Measurements from ENCODE around the gene AHCTF1. TPM values are rescaled to one million over a fixed set of nuclear protein-coding genes. Genes with fewer than 3 reads are reported as not detected.

The AHCTF1 gene
- total RNA-seq, 1 experiment from 2014 or later = 42.3 TPM

GRCh38 chr1:246923900-246924299 lies 7.8 kb downstream of the AHCTF1 start:
- no TSS peak for BruUV-seq (replicated peaks)
- Histone ChIP-seq H3K9me3 (no peaks in the 10 kb centered on the region), H3K27me3 (replicated peaks; ENCODE audit: control insufficient read depth, insufficient read depth, low read length) (no peaks in the 10 kb centered on the region), H3K4me3 (ENCODE audit: low read depth, low read length) (no peak overlapping the region), H3K36me3 (ENCODE audit: control insufficient read depth, insufficient read depth, low read length) (peaks cover 2% of the 10 kb centered on the region), H3K4me1 (peaks cover 10% of the 10 kb centered on the region)
- Mint-ChIP-seq H3K27ac (ENCODE audit: unreplicated experiment) (no peak overlapping the region), H3K4me1 (ENCODE audit: low read depth, unreplicated experiment) (peaks cover 11% of the 10 kb centered on the region), H3K27me3 (ENCODE audit: insufficient read depth, unreplicated experiment) (no peaks in the 10 kb centered on the region), H3K4me3 (ENCODE audit: unreplicated experiment) (no peak overlapping the region), H3K36me3 (ENCODE audit: insufficient read depth, unreplicated experiment) (peaks cover 47% of the 10 kb centered on the region), H3K9me3 (ENCODE audit: unreplicated experiment) (no peaks in the 10 kb centered on the region)
- DNase-seq = no peak
- POLR2A ChIA-PET = no interaction called here
- intact Hi-C loops (cut with micrococcal nuclease; ENCODE audit: unreplicated experiment) = no loop called here
- no peak for TF ChIP-seq CTCF (IDR thresholded peaks at IDR 0.05; ENCODE audit: insufficient read depth in 1 of 2, low read depth in 1 of 2, low read length in 1 of 2, severe bottlenecking in 1 of 2, unreplicated experiment in 1 of 2)
- CTCF ChIA-PET = no interaction called here

GRCh38 chr1:246923482-246923881 lies 8.3 kb downstream of the AHCTF1 start:
- POLR2A ChIA-PET = no interaction called here
- BruUV-seq (replicated peaks) = no TSS peak
- no peak overlapping the region for H3K4me3 Mint-ChIP-seq (ENCODE audit: unreplicated experiment)

GRCh38 chr1:246921481-246921880 lies 10.3 kb downstream of the AHCTF1 start:
- no peak for TF ChIP-seq CTCF (IDR thresholded peaks at IDR 0.05; ENCODE audit: insufficient read depth in 1 of 2, low read depth in 1 of 2, low read length in 1 of 2, severe bottlenecking in 1 of 2, unreplicated experiment in 1 of 2)
- peaks cover 1% of the 10 kb centered on the region for H3K36me3 ChIP-seq (ENCODE audit: control insufficient read depth, insufficient read depth, low read length)
- H3K9me3 ChIP-seq = no peaks in the 10 kb centered on the region
- H3K36me3 Mint-ChIP-seq (ENCODE audit: insufficient read depth, unreplicated experiment) = peaks cover 42% of the 10 kb centered on the region
- peaks cover 15% of the 10 kb centered on the region for H3K4me1 ChIP-seq
- no peaks in the 10 kb centered on the region for H3K27me3 ChIP-seq (replicated peaks; ENCODE audit: control insufficient read depth, insufficient read depth, low read length)
- no peak for DNase-seq
- CTCF ChIA-PET = no interaction called here
- no peak overlapping the region for H3K4me3 ChIP-seq (ENCODE audit: low read depth, low read length)
- BruUV-seq (replicated peaks) = no TSS peak
- no peak overlapping the region for H3K4me3 Mint-ChIP-seq (ENCODE audit: unreplicated experiment)
- H3K27ac Mint-ChIP-seq (ENCODE audit: unreplicated experiment) = no peak overlapping the region
- H3K27me3 Mint-ChIP-seq (ENCODE audit: insufficient read depth, unreplicated experiment) = no peaks in the 10 kb centered on the region
- peaks cover 18% of the 10 kb centered on the region for H3K4me1 Mint-ChIP-seq (ENCODE audit: low read depth, unreplicated experiment)
- intact Hi-C loops (cut with micrococcal nuclease; ENCODE audit: unreplicated experiment) = no loop called here
- POLR2A ChIA-PET = no interaction called here
- no peaks in the 10 kb centered on the region for H3K9me3 Mint-ChIP-seq (ENCODE audit: unreplicated experiment)

More at GRCh38 chr1:246923482-246923881, 8.3 kb downstream of the AHCTF1 start:
- no peak for DNase-seq
- Histone ChIP-seq H3K9me3 (no peaks in the 10 kb centered on the region), H3K27me3 (replicated peaks; ENCODE audit: control insufficient read depth, insufficient read depth, low read length) (no peaks in the 10 kb centered on the region), H3K4me3 (ENCODE audit: low read depth, low read length) (no peak overlapping the region), H3K4me1 (peaks cover 5% of the 10 kb centered on the region), H3K36me3 (ENCODE audit: control insufficient read depth, insufficient read depth, low read length) (peaks cover 2% of the 10 kb centered on the region; the same call in 1 of the 2 replicates)
- no peaks in the 10 kb centered on the region for H3K27me3 Mint-ChIP-seq (ENCODE audit: insufficient read depth, unreplicated experiment)
- TF ChIP-seq CTCF (IDR thresholded peaks at IDR 0.05; ENCODE audit: insufficient read depth in 1 of 2, low read depth in 1 of 2, low read length in 1 of 2, severe bottlenecking in 1 of 2, unreplicated experiment in 1 of 2) = no peak
- H3K27ac Mint-ChIP-seq (ENCODE audit: unreplicated experiment) = no peak overlapping the region
- intact Hi-C loops (cut with micrococcal nuclease; ENCODE audit: unreplicated experiment) = no loop called here
- peaks cover 7% of the 10 kb centered on the region for H3K4me1 Mint-ChIP-seq (ENCODE audit: low read depth, unreplicated experiment)
- H3K9me3 Mint-ChIP-seq (ENCODE audit: unreplicated experiment) = no peaks in the 10 kb centered on the region
- CTCF ChIA-PET = no interaction called here
- peaks cover 47% of the 10 kb centered on the region for H3K36me3 Mint-ChIP-seq (ENCODE audit: insufficient read depth, unreplicated experiment)

All from Caco-2 (cell line).